Retinal pigment epithelial cell (primary cell): ENCODE data around the gene MAPKAPK3.

Source experiments
- DNase-seq: peaks from one replicate; pipeline ENCODE4 v3.0.0-alpha.2; 2010; ENCODE audit warnings: low read depth
- H3K4me3 ChIP-seq: 2 replicates; pipeline ENCODE4 v1.5.1; 2011; ENCODE audit warnings: mild to moderate bottlenecking, low read length, control low read depth, moderate library complexity
- TF ChIP-seq, protein P1 (sequence below): conservative IDR thresholded peaks from 2 replicates; pipeline ENCODE4 v1.5.1; 2011; ENCODE audit warnings: low read depth, low read length, control low read depth, inconsistent platforms

The MAPKAPK3 gene

DNA sequence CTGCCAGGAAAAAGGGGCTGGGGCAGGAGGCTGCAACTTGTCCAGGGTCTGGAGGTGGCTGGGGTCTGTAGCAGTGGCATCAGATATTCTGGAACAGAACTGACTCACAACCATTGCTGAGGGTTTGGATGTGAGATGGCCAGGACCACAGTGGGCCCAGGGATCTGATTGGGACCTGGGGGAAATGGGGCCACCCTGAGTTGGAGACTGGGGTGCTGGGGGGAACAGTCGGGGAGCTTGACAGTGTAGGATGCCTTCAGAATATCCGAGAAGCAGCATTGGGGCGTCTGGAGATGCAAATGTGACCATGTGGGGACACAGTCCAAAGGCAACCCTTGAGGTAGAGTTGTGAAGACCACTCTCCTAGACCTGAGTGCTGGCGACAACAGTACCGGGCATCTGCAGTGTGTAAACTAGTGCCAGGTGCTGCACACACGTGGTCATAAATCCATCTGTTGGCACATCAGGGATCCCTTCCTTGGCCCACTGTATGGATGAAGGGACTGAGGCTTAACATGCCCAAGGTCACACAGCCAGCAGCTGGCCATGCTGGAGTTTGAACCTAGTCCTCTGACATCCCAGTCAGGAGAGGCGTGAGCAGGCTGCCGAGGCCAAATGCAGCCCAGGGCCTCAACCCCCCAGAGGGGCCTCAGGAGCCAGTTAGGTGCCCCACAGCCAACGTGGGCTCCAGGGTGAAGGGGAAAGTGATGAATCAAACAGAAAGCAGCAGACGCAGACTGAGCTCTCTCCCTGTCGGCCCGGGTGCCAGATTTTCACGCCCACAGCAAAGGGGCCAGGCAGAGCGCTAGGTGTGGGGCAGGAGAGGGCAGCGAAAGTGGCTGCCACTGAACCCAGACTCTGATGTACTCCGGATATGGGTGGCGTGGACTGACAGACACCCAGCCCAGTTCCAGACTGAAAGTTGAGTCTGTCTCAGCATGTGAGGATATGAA lies 28.9 kb upstream of the MAPKAPK3 start:
- DNase-seq, result no peak
- H3K4me3 ChIP-seq, result no peak overlapping the region
- TF ChIP-seq, protein P1, sequence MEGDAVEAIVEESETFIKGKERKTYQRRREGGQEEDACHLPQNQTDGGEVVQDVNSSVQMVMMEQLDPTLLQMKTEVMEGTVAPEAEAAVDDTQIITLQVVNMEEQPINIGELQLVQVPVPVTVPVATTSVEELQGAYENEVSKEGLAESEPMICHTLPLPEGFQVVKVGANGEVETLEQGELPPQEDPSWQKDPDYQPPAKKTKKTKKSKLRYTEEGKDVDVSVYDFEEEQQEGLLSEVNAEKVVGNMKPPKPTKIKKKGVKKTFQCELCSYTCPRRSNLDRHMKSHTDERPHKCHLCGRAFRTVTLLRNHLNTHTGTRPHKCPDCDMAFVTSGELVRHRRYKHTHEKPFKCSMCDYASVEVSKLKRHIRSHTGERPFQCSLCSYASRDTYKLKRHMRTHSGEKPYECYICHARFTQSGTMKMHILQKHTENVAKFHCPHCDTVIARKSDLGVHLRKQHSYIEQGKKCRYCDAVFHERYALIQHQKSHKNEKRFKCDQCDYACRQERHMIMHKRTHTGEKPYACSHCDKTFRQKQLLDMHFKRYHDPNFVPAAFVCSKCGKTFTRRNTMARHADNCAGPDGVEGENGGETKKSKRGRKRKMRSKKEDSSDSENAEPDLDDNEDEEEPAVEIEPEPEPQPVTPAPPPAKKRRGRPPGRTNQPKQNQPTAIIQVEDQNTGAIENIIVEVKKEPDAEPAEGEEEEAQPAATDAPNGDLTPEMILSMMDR, result no peak

DNA sequence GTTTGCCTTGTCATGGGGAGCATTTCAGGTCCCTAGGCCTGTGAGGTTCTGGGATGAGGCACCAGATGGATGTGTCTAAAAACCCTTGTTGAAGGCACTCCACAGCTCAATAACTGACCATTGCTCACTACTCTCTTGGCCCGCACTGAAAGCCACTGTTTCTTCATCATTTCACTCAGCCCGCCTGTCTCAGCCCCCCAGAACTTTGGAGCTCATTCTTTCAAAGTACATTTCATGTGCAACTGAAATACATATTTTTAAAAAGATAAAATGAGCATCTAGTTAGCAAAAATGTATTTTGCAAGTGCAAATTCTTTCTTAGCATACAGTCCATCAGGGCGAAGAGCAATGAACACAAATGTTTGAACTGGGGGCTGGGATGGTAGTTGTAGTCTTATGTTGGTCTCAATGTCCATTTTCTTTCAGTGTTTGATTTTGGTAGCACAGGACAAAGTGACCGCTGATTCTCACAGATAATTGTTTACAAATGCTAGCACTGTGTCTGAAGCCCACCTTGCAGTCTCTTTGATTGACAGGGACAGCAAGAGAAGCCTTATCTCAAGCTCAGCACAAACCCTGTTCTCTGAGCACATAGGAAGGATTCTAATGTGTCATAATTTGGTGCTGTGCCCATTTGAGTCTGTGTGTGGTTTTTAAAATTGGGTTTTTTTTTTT lies 28.1 kb upstream of the MAPKAPK3 start:
- TF ChIP-seq, protein P1, result no peak
- no peak overlapping the region for H3K4me3 ChIP-seq
- DNase-seq, result no peak

DNA sequence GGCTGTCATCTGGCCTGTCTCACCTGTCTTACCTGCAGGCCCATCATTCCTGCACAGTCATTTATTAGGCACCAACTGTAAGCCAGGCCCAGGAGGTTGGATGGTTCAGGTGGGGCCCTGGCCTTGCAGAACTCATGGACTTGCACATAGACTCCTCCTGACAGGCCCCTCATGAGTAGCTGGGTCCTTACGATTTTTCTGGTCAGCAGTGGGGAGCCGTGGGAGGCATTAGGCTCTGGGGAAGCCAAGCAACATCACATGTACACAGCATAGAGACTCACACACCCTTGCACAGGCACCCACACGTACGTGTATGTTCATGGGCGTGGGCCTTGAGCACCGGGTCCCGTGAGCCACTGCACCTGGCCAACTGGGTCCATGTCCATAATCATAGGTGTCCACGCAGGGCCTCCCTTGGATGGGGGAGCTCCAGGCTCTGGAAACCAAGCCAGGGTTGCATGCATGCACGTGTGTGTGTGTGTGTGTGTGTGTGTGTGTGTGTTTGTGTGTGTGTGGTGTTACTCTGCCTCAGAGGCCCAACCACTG lies 25.7 kb upstream of the MAPKAPK3 start:
- no peak for DNase-seq
- H3K4me3 ChIP-seq, result no peak overlapping the region
- TF ChIP-seq, protein P1, result no peak

DNA sequence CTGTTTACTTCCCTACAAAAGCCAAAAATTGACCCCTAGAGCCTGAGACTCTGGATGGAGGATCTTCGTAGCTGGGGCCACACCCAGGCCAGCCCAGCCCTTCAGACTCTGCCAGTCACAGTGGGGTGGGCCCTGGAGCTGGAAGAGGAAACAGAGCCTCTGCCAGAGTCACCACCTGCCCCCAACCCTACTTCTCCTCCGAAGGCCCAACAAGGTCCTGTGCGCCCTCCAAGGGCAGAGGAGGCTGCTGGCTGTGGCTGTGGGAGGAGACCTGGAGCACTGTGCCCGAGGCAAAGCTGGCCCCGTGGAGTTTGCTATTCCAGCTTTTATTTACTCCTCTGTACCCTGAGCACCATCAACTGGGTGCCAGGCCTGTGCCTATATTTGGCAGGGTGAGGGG lies 24.4 kb upstream of the MAPKAPK3 start:
- H3K4me3 ChIP-seq, result no peak overlapping the region
- TF ChIP-seq, protein P1, result no peak
- no peak for DNase-seq

DNA sequence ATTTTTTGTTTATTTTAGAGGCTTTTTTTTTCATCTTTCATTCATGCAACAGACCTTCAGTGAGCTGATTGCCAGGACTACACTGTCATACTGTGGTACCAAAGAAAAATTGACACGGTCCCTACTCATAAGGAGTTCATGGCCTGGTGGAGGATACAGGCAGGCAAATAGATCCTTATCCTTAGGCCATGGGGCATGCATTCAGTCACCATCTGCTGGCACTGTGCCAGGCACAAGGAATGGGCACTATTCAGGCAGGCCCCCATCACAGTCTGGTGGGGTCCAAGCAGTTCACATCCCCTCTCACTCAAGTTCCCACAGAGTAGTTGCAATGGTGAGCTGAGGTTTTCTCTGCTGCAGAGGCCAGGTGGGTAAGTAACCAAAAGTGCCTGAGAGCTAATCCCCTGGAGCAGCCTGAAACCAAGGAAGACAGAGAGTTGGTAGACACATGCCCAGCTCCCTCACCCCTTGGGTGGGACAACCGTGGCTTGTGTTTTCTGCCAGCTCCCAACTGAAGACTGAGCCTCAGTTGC lies 22.6 kb upstream of the MAPKAPK3 start:
- TF ChIP-seq, protein P1, result no peak
- no peak for DNase-seq
- no peak overlapping the region for H3K4me3 ChIP-seq

DNA sequence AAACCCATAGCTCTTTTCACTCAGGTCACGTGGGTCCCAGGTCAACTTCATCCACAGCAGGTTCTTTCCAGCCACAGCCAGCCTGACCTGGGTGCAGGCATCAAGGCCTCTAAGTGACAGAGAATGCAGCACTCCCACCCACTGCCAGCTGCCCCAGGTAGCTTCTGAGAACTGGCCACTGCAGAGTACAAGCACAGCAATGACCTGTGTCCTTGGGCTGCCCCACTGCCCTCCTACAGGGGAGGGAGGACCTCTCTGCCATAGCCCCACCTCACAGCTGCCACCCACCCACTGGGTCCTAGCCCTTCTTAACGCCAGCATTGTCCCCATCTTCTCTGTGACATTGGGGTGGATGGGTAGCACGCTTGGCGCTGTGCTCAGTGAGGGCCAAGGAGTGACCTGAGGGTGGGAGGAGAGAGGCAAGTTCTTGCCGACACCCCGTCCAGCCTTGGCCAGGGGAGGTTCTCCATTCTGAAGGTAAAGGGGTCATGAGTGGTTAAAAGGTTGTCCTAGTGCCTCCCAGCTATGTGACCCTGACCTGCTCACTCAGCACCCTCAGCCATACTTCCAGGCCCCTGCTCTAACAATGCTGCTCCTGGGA lies 17.7 kb upstream of the MAPKAPK3 start:
- DNase-seq, result no peak
- H3K4me3 ChIP-seq, result no peak overlapping the region
- TF ChIP-seq, protein P1, result no peak
